GM21576 (cell line): Measurements from ENCODE around the gene MYL3.
"Not testable (repeated sequence)": the region's sequence is repeated elsewhere in the genome, so short reads cannot be mapped to it uniquely, and the experiment has no call there.

Experiments
- ATAC-seq: cut with Tn5 transposase; IDR thresholded peaks from one replicate; pipeline ENCODE4 v1.9.1; 2021; ENCODE audit warnings: mild to moderate bottlenecking, moderate library complexity; ENCODE audit not compliant: unreplicated experiment

MYL3 gene

DNA sequence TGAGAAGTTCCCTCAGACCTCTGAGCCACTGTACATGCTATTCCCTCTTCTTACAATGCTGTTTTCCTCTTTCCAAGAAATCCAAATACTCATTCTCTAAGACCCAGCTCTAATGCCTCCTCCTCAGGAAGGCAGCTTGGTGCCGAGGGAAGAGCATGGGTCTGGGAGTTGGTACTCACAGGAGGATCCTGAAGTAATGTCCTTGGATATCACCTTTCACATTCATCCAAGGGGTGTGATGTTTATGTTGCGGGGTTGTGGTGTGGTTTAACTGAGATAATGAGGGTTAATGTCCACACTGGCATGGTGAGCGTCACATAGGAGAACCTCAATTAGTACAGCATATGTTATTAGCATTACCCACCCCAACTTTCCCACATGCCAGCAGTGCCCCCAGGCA lies 31.9 kb downstream of the MYL3 start:
- no peak for ATAC-seq

DNA sequence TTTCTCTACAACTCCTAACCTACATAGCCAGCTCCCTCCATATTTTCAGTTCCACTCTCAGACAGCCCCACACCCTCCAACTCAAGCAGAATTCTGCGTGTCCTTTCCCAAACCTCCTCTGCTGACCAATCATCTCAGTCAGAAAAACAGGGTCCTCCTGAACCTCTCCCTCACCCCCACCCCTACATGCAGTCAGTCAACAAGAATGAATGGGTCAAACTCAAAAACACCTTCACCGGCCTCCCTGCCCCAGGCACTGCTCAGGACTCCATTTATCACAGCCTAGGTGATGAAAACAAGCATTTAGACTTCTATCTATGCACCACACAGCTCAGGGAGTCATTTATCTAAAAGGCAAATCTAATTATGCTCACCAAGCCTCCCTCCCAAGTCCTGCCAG lies 32.4 kb downstream of the MYL3 start:
- ATAC-seq, result no peak

DNA sequence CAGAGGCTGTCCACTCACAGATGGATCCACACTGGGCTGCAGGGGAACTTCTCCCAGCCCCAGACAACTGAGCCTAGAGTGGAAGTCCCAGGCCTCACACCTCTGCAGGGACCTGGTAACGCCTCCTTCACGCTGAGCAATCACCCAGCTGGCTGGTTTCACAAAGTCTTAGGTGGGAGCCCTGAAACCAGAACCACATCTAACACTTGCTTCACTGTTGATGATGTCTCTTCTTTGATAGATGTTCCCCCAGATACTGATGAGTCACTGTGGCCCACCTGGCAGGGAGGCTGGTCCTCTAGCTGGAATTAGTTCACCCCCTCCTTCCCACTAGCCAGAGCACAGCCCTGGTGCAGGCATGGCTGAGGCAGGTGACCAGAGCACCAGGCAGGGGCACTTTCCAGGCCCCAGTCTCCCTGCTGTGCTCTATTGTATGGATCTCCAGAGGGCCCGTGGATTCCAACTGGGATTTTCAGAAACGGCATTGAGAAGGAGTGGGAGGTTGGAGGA lies 33.5 kb downstream of the MYL3 start:
- ATAC-seq, result peak; percentile 77

DNA sequence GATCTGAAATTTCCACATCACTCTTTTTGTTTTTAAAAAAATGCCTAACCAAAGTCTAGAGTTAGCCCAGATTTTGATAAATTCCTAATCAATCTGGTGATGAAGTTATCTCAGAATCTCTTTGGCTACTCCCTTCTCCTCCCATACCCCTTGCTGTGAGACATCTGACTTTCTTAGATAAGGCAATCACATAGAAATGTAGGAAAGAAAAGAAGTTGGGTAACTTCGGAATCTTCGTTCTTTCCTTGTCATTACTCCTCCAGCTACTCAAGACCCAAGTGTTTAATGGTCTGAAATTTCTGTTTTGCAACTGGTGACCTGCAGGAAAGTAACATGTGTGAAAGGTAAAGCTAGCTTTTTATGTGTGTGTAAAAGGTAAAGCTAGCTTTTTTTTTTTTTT lies 37.8 kb downstream of the MYL3 start:
- ATAC-seq, result no peak

DNA sequence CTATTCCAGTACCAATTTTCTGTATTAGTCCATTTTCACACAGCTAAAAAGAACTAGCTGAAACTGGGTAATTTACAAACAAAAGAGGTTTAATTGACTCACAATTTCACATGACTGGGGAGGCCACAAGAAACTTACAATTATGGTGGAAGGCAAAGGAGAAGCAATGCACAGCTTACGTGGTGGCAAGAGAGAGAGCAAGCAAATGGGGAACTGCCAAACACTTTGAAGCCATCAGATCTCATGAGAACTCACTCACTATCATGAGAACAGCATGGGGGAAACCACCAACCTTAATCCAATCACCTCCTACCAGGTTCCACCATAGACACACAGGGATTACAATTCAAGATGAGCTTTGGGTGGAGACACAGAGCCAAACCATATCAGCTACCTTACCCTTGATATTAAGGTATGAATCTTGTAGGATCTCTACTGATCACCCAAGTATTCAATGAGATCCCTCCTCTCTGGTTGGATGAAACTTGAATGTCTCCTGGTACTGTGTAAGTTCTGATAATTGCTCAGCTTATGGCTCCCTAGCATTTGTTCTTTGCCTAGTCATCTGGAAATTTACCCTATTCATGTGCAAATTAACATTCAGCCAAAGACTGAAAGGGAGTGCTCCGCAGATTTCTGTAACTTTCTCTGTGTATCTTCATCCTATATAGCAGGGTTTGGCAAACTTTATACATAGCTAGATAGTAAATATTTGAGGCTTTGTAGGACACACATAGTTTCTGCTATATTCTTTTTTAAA lies 38.9 kb downstream of the MYL3 start:
- no peak for ATAC-seq

DNA sequence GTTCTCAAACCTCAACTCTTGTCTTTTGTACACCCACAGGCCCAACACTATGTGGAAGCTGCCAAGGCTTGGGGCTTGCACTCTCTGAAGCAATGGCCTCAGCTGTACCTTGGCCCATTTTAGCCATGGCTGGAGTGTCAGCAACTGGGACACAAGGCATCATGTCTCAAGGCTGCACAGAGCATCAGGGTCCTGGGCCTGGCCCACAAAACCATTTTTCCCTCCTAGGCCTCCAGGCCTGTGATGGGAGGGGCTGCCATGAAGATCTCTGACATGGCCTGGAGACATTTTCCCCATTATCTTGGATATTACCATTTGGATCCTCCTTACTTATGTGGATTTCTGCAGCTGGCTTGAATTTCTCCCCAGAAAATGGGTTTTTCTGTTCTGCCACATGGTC lies 39.9 kb downstream of the MYL3 start:
- ATAC-seq, result not testable (repeated sequence)

DNA sequence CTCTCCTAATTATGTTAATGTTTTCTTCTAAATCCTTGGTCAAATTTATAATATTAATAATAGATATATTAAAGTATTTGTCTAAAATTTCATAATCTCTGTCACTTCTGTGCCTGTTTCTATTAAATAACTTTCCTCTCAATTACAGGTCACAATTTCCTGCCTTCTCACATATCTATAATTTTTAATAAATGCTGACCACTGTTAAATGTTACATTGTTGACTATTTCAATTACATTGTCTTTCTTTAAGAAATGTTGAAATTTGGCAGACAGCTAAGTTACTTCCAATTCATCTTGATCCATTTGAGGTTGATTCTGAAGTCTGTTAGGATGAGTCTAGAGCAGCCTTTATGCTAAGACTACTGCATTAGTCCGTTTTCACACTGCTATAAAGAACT lies 41.7 kb downstream of the MYL3 start:
- ATAC-seq, result no peak

DNA sequence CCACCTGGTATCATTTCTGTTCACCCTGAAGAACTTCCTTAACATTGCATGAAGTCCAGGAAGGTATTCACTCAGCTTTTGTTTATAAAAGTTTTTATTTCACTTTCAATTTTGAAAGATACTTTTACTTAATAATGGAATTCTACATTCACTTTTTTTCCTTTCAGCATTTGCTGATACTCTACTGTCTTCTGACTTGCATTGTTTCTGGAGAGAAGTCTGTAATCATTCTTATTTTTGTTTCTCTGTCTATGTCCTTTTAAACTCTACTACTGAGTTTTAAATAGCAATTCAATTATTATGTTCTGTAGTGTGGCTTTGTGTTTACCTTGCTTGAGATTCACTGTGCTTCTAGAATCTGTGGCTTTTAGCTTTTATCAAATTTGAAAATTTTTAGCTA lies 42.4 kb downstream of the MYL3 start:
- no peak for ATAC-seq

DNA sequence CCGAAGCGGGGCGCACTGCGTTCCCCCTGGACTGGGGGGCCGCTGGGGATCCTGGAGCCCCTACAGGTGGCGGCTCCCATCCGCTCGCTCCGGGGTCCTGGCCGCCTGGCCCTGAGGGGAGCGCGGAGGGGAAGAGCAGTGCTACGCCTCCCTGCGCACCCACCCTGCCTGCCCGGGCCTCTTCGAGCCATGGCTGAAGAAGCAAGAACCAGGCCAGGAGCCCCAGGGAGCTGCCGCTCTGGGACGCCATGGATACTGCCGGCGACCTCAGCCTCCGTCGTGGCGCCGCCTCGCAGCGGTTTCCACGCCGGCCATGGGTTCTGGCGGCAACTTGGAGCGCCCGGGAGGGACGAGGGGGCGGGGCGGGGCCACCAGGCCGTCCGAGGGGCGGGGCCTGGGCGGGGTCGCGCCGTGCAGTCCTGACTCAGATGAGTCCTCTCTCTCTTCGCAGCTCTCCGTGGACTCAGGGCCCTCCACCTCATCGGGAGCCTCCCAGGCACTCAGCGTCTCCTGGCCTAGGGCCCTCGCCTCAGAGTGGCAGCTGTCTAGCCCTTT lies 50.9 kb downstream of the MYL3 start:
- ATAC-seq, result no peak

DNA sequence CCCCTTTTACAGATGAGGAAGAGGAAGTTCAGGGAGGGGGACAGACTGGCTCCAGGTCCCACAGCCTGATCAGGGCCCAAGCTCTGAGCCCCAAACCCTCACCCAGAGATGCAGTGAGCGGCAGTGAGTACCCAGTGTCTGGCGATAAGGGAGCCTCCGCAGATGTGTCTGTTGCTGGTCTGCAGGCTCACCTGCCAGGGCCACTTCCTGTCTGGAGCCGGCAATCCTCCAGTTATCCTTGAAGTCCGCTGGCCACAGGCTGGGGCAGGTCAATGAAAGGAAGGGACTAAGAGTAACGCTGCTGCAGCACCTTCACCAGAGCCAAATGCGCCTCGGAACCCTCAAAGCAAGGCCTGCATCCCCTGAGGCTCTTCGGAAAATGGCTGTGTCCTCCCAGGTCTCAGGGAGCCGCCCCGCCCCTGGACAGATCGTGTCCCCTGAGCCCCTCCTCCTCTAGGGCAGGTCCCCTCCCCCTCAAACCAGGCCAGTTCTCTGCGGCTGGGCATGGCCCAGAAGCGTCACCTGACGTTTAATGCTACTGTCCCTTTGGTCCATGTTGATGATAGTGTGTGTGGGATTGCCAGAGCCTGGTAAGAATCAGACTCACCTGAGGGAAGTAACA lies 51.5 kb downstream of the MYL3 start:
- ATAC-seq, result no peak

DNA sequence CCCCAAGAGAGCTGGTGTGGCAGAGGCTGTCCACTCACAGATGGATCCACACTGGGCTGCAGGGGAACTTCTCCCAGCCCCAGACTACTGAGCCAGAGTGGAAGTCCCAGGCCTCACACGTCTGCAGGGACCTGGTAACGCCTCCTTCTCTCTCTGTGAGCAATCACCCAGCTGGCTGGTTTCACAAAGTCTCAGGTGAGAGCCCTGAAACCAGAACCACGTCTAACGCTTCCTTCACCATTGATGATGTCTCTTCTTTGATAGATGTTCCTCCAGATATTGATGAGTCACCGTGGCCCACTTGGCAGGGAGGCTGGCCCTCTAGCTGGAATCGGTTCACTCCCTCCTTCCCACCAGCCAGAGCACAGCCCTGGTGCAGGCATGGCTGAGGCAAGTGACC lies 54.5 kb downstream of the MYL3 start:
- not testable (repeated sequence) for ATAC-seq
